Fibroblast of lung (primary cell): ENCODE data around the gene SPINT2.

Source experiments
- CTCF ChIP-seq, 2 donors: IDR thresholded peaks in 1 of 2; conservative IDR thresholded peaks in 1 of 2; 1 replicate in 1 of 2; 2 replicates in 1 of 2; pipeline ENCODE4 v1.5.1; 2011 to 2012; ENCODE audit warnings: low read length in 2 of 2, control low read depth in 1 of 2, inconsistent platforms in 1 of 2, low read depth in 1 of 2, mild to moderate bottlenecking in 1 of 2
- EZH2 ChIP-seq: IDR thresholded peaks from 2 replicates; pipeline ENCODE4 v1.5.1; 2012; ENCODE audit warnings: low read length, control low read depth, mild to moderate bottlenecking; ENCODE audit errors: missing control alignments

DNA sequence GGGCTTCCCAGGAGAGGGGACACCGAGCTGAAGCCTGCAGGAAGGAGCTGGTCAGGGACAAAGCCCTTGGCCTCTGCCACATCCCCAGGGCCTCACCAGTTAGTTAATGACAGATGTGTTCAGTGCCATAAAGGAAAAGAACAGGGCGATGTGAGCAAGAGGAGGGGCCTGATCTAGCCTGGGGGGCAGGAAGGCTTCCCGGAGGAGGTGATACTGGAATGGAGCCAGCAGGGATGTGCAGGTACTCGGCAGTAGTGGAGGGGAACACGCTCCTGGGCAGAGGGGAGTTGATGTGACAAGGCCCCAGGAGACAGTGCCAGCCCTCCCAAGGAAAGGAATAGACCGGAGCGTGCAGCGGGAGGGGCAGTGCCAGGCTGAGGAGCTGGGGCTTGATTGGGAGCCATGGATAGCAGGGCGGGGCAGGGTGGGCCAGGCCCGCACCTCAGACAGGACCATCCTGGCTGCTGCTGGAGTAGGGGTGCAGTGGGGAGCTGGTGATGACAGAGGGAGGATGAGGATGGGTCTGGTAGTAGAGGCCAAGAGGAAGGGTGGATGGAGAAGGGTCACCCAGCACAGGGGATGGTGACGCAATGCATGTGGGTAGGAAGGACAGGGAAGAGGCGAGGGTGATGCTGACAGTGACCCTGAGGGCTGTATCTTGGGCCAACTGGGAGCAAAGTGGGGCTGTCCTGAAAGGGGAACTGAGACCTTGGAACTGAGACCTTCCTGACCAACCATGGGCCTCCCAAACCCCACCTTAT lies 43.8 kb downstream of the SPINT2 start:
- TF ChIP-seq CTCF (conservative IDR thresholded peaks at IDR 0.05 in 1 of 2, IDR thresholded peaks at IDR 0.05 in 1 of 2; ENCODE audit: low read depth in 1 of 2, low read length in 2 of 2) (no peak), EZH2 (no peak)
